Stimulated activated CD8-positive, alpha-beta memory T cell treated with anti-CD3 and anti-CD28 coated beads, Interleukin-4, amount 100 ng/mL, for 24 hours (primary cell): ENCODE measurements around the gene CABLES2.
"Not testable (repeated sequence)": the region's sequence is repeated elsewhere in the genome, so short reads cannot be mapped to it uniquely, and the experiment has no call there.

ENCODE experiments used
- DNase-seq: peaks from one replicate; pipeline ENCODE4 v3.0.0-alpha.2; 2020; ENCODE audit warnings: low read depth

CABLES2 gene

GRCh38 chr20:62436692-62437091, 29.6 kb upstream of the CABLES2 start:
- DNase-seq: no peak

GRCh38 chr20:62433658-62434497, 26.8 kb upstream of the CABLES2 start:
- no peak for DNase-seq

- no peak for DNase-seq
Measured at GRCh38 chr20:62430866-62431447, 23.9 kb upstream of the CABLES2 start.

- no peak for DNase-seq
Measured at GRCh38 chr20:62430311-62430853, 23.3 kb upstream of the CABLES2 start.

- DNase-seq: no peak
Measured at GRCh38 chr20:62429455-62430310, 22.6 kb upstream of the CABLES2 start.

GRCh38 chr20:62428396-62429295, 21.6 kb upstream of the CABLES2 start:
- no peak for DNase-seq

GRCh38 chr20:62428002-62428372, 20.9 kb upstream of the CABLES2 start:
- no peak for DNase-seq

GRCh38 chr20:62427172-62428001, 20.3 kb upstream of the CABLES2 start, which contains the start of gene RBBP8NL:
Gene RBBP8NL, minus strand, starts transcription at chr20:62427539. Its CDS starts 7,892 bp downstream, at chr20:62419647.
- DNase-seq: no peak

GRCh38 chr20:62426699-62427131, 19.6 kb upstream of the CABLES2 start:
- no peak for DNase-seq

- not testable (repeated sequence) for DNase-seq
Measured at GRCh38 chr20:62426059-62426348, 18.9 kb upstream of the CABLES2 start.

GRCh38 chr20:62425281-62426058, 18.4 kb upstream of the CABLES2 start:
- DNase-seq: no peak

- no peak for DNase-seq
Measured at GRCh38 chr20:62424249-62425107, 17.4 kb upstream of the CABLES2 start.

- no peak for DNase-seq
Measured at GRCh38 chr20:62423326-62423706, 16.2 kb upstream of the CABLES2 start.

- DNase-seq: no peak
Measured at GRCh38 chr20:62422636-62423325, 15.7 kb upstream of the CABLES2 start.

- no peak for DNase-seq
Measured at GRCh38 chr20:62421716-62421990, 14.6 kb upstream of the CABLES2 start.

GRCh38 chr20:62420846-62421715, 14.0 kb upstream of the CABLES2 start:
- DNase-seq: no peak

GRCh38 chr20:62419759-62420158, 12.7 kb upstream of the CABLES2 start:
- DNase-seq: no peak
